OCI-LY1 (cell line): ENCODE data around the gene SULT1A3.
"Not testable (repeated sequence)": the region's sequence is repeated elsewhere in the genome, so short reads cannot be mapped to it uniquely, and the experiment has no call there.

ENCODE experiments used
- H2AFZ ChIP-seq: fragments of 200-600 bp; sonication (generic), shearing (Covaris generic); 2 replicates; pipeline ENCODE4 v1.6.0; 2014; ENCODE audit warnings: antibody characterized with exemption, mild to moderate bottlenecking, low read length
- H3F3A ChIP-seq: fragments of 200-600 bp; sonication (generic), shearing (Covaris generic); 2 replicates; pipeline ENCODE4 v1.6.0; 2014; ENCODE audit warnings: mild to moderate bottlenecking, antibody characterized with exemption, low read length, moderate library complexity; ENCODE audit not compliant: insufficient read depth
- H3K27ac ChIP-seq: fragments of 200-600 bp; sonication (generic); 2 replicates; pipeline ENCODE4 v1.5.1; 2014; ENCODE audit warnings: low read length, mixed run types, mild to moderate bottlenecking, low read depth; ENCODE audit not compliant: poor library complexity, severe bottlenecking
- H3K27me3 ChIP-seq: fragments of 200-600 bp; sonication (generic); 2 replicates; pipeline ENCODE4 v1.6.0; 2014; ENCODE audit warnings: antibody characterized with exemption, mild to moderate bottlenecking, low read length, moderate library complexity; ENCODE audit not compliant: insufficient read depth
- H3K36me3 ChIP-seq: fragments of 200-600 bp; sonication (generic); 2 replicates; pipeline ENCODE4 v1.6.1; 2014; ENCODE audit warnings: mild to moderate bottlenecking, antibody characterized with exemption, low read length, moderate library complexity, mixed read lengths; ENCODE audit not compliant: insufficient read depth
- H3K4me1 ChIP-seq: fragments of 200-600 bp; sonication (generic); 2 replicates; pipeline ENCODE4 v1.5.1; 2014; ENCODE audit warnings: mild to moderate bottlenecking, low read length, moderate library complexity; ENCODE audit not compliant: insufficient read depth, severe bottlenecking
- H3K4me2 ChIP-seq: fragments of 200-600 bp; sonication (generic), shearing (Covaris generic); 2 replicates; pipeline ENCODE4 v1.6.1; 2014; ENCODE audit warnings: low read length
- H3K4me3 ChIP-seq: fragments of 200-600 bp; sonication (generic); 2 replicates; pipeline ENCODE4 v1.5.1; 2014; ENCODE audit warnings: low read length, low read depth, mild to moderate bottlenecking, mixed read lengths; ENCODE audit not compliant: poor library complexity, severe bottlenecking
- H3K79me2 ChIP-seq: fragments of 200-600 bp; shearing (Covaris generic); 2 replicates; pipeline ENCODE4 v1.6.1; 2016; ENCODE audit warnings: mixed run types, low read length, mixed read lengths; ENCODE audit not compliant: insufficient read depth
- H3K9ac ChIP-seq: fragments of 200-600 bp; sonication (generic), shearing (Covaris generic); 2 replicates; pipeline ENCODE4 v1.6.1; 2014; ENCODE audit warnings: mild to moderate bottlenecking, low read length, mixed read lengths
- H3K9me2 ChIP-seq: fragments of 200-600 bp; sonication (generic), shearing (Covaris generic); 2 replicates; pipeline ENCODE4 v1.6.1; 2014; ENCODE audit warnings: low read depth, mild to moderate bottlenecking, low read length, mixed read lengths
- H3K9me3 ChIP-seq: fragments of 200-600 bp; shearing (Covaris generic); 2 replicates; pipeline ENCODE4 v1.6.1; 2014; ENCODE audit warnings: low read length, mixed read lengths
- H4K20me1 ChIP-seq: fragments of 200-600 bp; sonication (generic), shearing (Covaris generic); 2 replicates; pipeline ENCODE4 v1.6.0; 2016; ENCODE audit warnings: mild to moderate bottlenecking, low read length; ENCODE audit not compliant: insufficient read depth
- CTCF ChIP-seq: fragments of 200-600 bp; sonication (generic), shearing (Covaris generic); IDR thresholded peaks from 2 replicates; pipeline ENCODE4 v1.5.1; 2017; ENCODE audit warnings: mild to moderate bottlenecking, antibody characterized with exemption, low read length, moderate library complexity, mixed read lengths
- EZH2 ChIP-seq: fragments of 200-600 bp; sonication (generic), shearing (Covaris generic); IDR thresholded peaks from 2 replicates; pipeline ENCODE4 v1.8.0; 2017; ENCODE audit warnings: borderline replicate concordance, mixed run types, mild to moderate bottlenecking, antibody characterized with exemption, low read length, moderate library complexity, mixed read lengths

Gene SULT1A3

GRCh38 chr16:30199049-30199448 is at the start of gene SULT1A3:
TSS of gene SULT1A3 (plus strand) at chr16:30199255. CDS start at chr16:30200729, 1,474 bp downstream.
- H3K9me3 ChIP-seq, H3K9ac ChIP-seq, H3K27me3 ChIP-seq, H3K4me3 ChIP-seq, H4K20me1 ChIP-seq, H2AFZ ChIP-seq, H3K4me2 ChIP-seq, H3F3A ChIP-seq, H3K36me3 ChIP-seq, H3K9me2 ChIP-seq, H3K4me1 ChIP-seq, H3K79me2 ChIP-seq, H3K27ac ChIP-seq: not testable (repeated sequence)

GRCh38 chr16:30151091-30151490 is 48.0 kb upstream of the SULT1A3 start:
- H3K79me2 ChIP-seq = no peaks in the 10 kb centered on the region
- H3K4me1 ChIP-seq = no peaks in the 10 kb centered on the region
- no peak overlapping the region for H2AFZ ChIP-seq
- no peak overlapping the region for H3K4me3 ChIP-seq
- no peaks in the 10 kb centered on the region for H3K27me3 ChIP-seq
- no peak overlapping the region for H3K9ac ChIP-seq
- H3K9me3 ChIP-seq = 0 out of 2 replicates have a peak, but pooled peaks cover 6% of the 10 kb centered on the region
- TF ChIP-seq EZH2 (no peak), CTCF (no peak)
- H3K27ac ChIP-seq = no peak overlapping the region
- no peaks in the 10 kb centered on the region for H4K20me1 ChIP-seq
- no peaks in the 10 kb centered on the region for H3K36me3 ChIP-seq
- no peaks in the 10 kb centered on the region for H3F3A ChIP-seq
- H3K4me2 ChIP-seq = no peak overlapping the region
- H3K9me2 ChIP-seq = no peaks in the 10 kb centered on the region

- Histone ChIP-seq H3K9me2 (no peaks in the 10 kb centered on the region), H2AFZ (no peak overlapping the region), H3K79me2 (no peaks in the 10 kb centered on the region), H3K4me3 (no peak overlapping the region), H3K36me3 (no peaks in the 10 kb centered on the region), H3K27ac (no peak overlapping the region), H3K9ac (no peak overlapping the region), H3K4me1 (no peaks in the 10 kb centered on the region), H3K4me2 (no peak overlapping the region), H3F3A (no peaks in the 10 kb centered on the region), H4K20me1 (no peaks in the 10 kb centered on the region), H3K9me3 (0 out of 2 replicates have a peak, but pooled peaks cover 6% of the 10 kb centered on the region), H3K27me3 (no peaks in the 10 kb centered on the region)
- TF ChIP-seq EZH2 (no peak), CTCF (no peak)
Observed at GRCh38 chr16:30152517-30152916, 46.5 kb upstream of the SULT1A3 start.

GRCh38 chr16:30155188-30155587 is 43.9 kb upstream of the SULT1A3 start:
- no peaks in the 10 kb centered on the region for H3K9me3 ChIP-seq
- TF ChIP-seq EZH2 (no peak), CTCF (no peak)
- peaks cover 6% of the 10 kb centered on the region for H3K4me1 ChIP-seq
- H3K27me3 ChIP-seq = no peaks in the 10 kb centered on the region
- H3K36me3 ChIP-seq = no peaks in the 10 kb centered on the region
- H3K4me3 ChIP-seq = no peak overlapping the region
- no peaks in the 10 kb centered on the region for H3K9me2 ChIP-seq
- H2AFZ ChIP-seq = no peak overlapping the region
- no peak overlapping the region for H3K9ac ChIP-seq
- no peak overlapping the region for H3K27ac ChIP-seq
- no peaks in the 10 kb centered on the region for H4K20me1 ChIP-seq
- no peaks in the 10 kb centered on the region for H3K79me2 ChIP-seq
- H3K4me2 ChIP-seq = no peak overlapping the region
- H3F3A ChIP-seq = no peaks in the 10 kb centered on the region
